Stimulated activated CD4-positive, alpha-beta T cell treated with anti-CD3 and anti-CD28 coated beads, Interleukin-1b, Interleukin-23, amount 100 ng/mL, for 48 hours (primary cell): ENCODE results near the gene ERC2.

Source experiments
- DNase-seq: peaks from one replicate; pipeline ENCODE4 v3.0.0-alpha.2; 2020

The ERC2 gene

DNA sequence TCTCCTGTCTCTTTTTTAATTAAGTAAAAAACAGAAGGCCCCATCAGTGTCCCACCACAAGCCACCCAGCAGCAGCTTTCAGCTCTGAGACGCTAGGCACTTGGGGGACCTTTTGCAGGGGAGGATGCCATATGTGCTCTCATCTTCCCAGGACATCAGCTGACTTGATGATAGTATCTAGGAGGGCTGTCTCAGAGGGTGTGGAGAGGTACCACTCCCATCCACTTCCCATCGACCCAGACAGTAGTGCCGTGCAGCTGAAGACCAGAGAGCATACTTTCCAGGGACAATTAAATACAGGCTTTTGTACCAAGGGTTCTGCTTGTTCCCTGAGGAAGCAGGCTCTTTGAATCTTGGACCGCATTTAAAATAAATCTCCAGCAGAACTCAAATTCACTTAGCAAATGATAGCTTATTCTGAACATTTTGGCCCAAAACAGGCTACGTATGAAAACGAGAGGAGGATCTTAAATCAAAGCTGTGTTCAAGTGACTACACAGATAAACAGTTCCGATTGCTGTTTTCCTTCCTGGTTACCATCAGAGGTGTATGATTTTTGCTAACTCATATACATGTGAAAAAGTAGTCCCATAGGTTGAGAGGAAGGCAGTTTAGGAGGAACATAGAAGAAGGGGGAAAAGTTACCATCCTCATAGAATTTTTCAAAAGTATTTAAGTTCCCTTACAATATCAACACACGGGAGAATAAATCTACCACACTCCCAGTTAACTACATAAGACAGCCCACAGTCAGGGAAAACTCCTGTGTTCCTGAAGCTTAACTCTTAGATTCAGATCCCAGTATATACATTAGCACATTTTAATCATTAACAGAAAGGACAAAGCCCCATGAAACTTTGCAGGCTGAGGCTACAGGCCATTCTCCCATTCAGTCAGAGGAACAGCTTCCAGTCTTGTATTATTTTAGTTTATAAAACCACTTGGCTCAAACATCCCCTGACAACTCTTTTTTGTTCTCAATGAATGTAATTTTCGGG is 990.7 kb downstream of the ERC2 start:
- no peak for DNase-seq

DNA sequence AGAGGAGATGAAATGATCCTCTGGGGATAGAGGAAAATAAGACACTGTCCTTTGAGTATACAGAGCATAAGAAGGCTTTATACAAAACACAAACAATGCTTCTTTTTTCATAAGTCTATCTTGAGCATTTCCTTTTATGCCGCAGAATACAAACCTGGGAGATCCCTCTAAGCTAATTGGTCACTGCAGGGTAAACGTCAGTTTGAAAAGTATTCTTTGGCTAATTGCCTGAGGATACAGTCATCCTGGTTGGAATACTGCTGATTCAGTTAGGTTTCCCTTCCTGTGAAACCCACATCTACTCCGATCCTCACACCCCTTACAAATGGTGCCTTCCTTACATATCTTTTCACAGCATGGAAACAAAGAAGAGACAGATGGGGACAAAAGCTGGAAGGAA is 991.8 kb downstream of the ERC2 start:
- no peak for DNase-seq

DNA sequence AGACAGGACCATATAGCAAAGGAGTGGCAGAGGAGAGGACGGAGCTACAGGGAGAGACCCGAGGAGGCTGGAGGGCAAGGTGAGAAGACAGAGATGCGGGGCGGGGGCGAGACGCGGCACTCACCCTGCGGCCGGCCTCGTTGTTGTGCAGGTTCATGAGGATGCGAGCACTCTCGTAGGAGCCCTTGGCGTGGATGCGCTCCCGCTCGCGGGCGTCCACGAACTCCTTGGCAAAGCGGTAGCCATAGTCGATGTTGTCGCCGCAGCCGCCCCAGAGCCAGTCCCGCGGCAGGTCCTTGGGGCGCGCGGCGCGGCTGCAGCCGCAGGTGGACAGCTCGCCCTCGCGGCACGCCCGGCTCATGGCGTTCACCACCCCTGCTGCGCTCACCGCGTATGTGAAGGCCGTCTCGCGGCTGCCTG is 994.0 kb downstream of the ERC2 start:
- no peak for DNase-seq

GRCh38 chr3:55473788-55474187 is 994.5 kb downstream of the ERC2 start:
- no peak for DNase-seq

GRCh38 chr3:55471522-55472280 is 996.6 kb downstream of the ERC2 start:
- DNase-seq, result no peak

- DNase-seq, result no peak
These were observed 997.2 kb downstream of the ERC2 start for GRCh38 chr3:55471084-55471483.

- DNase-seq, result no peak
These were observed 998.2 kb downstream of the ERC2 start for GRCh38 chr3:55469957-55470526.

- no peak for DNase-seq
These were observed 1000.0 kb downstream of the ERC2 start for GRCh38 chr3:55468251-55468650.

DNA sequence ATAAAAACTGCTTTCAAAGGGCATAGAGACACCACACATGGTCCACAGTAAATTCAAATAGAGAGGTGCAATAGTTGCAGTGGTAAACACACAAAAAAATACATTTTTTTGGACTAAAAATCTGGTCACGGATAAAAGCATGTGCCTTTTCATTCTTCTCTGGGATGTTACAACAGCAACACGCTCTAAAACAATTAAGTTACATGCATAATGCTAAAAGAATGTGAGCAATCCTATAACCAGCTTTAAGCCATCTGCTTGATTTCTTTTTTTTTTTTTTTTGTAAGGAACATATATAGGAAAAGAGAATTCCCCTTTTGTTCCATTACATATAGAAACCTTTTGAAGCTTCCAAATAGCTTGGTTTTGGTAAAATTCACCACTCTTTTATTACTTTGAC is 1001.2 kb downstream of the ERC2 start:
- DNase-seq, result no peak

DNA sequence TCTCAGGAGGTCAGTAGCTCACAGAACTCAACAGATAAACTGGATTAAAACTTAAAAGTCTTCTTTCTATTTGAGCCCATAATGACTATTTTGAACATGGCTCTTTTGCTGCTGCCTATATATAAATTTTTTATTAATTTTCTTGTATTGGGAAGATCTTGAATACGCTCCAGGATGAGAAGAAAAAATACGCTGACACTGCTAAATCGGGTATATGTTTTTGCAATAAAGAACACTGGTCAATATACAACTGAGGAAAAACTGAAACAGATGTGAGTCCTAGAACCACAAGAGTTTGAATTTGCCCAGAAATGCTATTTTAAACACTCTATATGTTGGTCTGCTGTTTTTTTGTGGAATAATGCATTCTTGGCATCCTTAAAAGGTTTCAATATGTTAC is 1001.7 kb downstream of the ERC2 start:
- no peak for DNase-seq

- no peak for DNase-seq
These were observed 1006.4 kb downstream of the ERC2 start for GRCh38 chr3:55461896-55462295.

- no peak for DNase-seq
These were observed 1008.4 kb downstream of the ERC2 start for GRCh38 chr3:55459838-55460237.
